Cardiac atrium fibroblast (primary cell): ENCODE data around the gene TSPY10. TPM values are rescaled to one million over a fixed set of nuclear protein-coding genes. Genes with fewer than 3 reads are reported as not detected.

Experiments used
- total RNA-seq: library from RNA; depleted of rRNA; stranded (reverse); fragments of >200 nt; gene quantifications from 2 replicates; pipeline ENCODE4 v1.2.3, GENCODE V29; 2015

The TSPY10 gene, protein sequence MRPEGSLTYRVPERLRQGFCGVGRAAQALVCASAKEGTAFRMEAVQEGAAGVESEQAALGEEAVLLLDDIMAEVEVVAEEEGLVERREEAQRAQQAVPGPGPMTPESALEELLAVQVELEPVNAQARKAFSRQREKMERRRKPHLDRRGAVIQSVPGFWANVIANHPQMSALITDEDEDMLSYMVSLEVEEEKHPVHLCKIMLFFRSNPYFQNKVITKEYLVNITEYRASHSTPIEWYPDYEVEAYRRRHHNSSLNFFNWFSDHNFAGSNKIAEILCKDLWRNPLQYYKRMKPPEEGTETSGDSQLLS
- total RNA-seq, result not detected in 2 replicates

DNA sequence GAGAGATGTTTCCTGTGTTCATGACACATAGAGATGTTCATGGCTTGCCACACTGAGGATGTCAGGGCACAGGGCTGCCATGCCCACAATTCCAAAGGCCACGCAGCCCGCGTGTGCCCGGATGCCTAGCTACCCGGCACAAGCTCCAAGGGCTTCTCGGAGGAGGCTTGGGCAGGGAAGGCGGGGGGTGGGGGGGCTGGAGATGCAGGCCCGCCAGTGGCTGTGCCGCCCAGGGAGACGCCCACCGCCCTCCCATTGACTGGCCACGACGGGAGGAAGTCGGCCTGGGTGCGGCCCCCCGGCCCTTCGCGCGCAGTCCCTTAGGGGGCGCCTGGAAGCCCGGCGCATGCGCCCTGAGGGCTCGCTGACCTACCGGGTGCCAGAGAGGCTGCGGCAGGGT, at the start of gene TSPY10:
TSPY10 (plus strand) TSS at position 301 of the 400 bp plus-strand sequence; CDS start at position 347, 46 bp downstream.

DNA sequence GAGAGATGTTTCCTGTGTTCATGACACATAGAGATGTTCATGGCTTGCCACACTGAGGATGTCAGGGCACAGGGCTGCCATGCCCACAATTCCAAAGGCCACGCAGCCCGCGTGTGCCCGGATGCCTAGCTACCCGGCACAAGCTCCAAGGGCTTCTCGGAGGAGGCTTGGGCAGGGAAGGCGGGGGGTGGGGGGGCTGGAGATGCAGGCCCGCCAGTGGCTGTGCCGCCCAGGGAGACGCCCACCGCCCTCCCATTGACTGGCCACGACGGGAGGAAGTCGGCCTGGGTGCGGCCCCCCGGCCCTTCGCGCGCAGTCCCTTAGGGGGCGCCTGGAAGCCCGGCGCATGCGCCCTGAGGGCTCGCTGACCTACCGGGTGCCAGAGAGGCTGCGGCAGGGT, 40.7 kb upstream of the TSPY10 start, which contains the start of gene TSPY9:
TSPY9 (plus strand) TSS at position 301 of the 400 bp plus-strand sequence; CDS start at position 347, 46 bp downstream.

Other genes with a start within 250 kb of the TSPY10 start
- gene TSPY4, start 190.4 kb upstream of the TSPY10 start, total RNA-seq, result not detected in 2 replicates
- gene TSPY8, start 170.1 kb upstream of the TSPY10 start, total RNA-seq, result not detected in 2 replicates
- gene TSPY3, start 129.5 kb upstream of the TSPY10 start, total RNA-seq, result not detected in 2 replicates
- gene TSPY1, start 60.9 kb upstream of the TSPY10 start, total RNA-seq, result not detected in 2 replicates
- not detected in 2 replicates for gene TSPY9, start 40.6 kb upstream of the TSPY10 start, total RNA-seq